Dermis lymphatic vessel endothelial cell (primary cell): Measurements from ENCODE around the gene GSE1. TPM values are rescaled to one million over a fixed set of nuclear protein-coding genes. Genes with fewer than 3 reads are reported as not detected.

ENCODE experiments used
- total RNA-seq: library from RNA; depleted of rRNA; stranded (reverse); fragments of >200 nt; gene quantifications from 2 replicates; pipeline ENCODE4 v1.2.1, GENCODE V29; 2014

The GSE1 gene
- total RNA-seq = 14.3 and 19.9 TPM in 2 replicates

DNA sequence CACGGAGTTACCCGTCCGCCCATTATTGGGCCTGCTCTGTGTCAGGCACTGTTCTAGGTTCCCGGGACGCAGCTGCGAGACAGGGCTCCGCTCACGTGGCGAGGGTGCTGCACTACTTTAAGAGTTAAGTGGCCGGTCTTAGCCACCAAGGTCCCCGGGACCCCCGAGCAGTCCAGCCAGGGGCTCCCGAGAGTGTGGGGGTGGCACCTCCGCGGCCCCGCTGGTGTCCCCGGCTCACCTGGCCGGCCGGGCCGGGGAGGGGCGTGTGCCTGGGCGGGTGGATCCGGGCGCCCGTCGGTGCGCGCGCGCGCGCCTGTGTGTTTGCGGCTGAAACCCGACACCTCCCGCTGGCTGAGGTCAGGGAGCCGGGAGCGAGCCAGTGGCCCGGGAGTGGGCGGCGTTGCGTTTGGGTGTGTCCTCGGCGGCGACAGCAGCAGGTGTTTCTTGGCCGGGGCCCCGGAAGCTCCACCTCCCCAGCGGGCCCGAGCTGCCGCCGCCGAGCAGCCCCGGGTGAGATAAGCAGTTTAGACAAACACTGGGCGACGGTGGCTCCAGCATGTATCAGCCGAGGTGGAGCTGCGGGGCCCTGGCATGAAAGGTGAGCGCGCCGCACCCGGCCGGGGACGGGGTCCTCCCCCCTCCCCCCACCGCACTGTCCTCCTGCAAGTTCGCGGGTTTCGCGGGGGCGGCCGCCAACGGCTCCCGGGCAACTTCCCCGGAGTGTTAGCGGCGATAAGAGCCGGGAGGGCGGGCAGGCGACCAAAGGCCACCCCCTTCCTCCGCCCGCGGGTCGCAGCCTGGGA, at the start of gene GSE1:
GSE1 (plus strand) TSS at position 522 of the 803 bp plus-strand sequence; CDS start at position 592, 70 bp downstream.

DNA sequence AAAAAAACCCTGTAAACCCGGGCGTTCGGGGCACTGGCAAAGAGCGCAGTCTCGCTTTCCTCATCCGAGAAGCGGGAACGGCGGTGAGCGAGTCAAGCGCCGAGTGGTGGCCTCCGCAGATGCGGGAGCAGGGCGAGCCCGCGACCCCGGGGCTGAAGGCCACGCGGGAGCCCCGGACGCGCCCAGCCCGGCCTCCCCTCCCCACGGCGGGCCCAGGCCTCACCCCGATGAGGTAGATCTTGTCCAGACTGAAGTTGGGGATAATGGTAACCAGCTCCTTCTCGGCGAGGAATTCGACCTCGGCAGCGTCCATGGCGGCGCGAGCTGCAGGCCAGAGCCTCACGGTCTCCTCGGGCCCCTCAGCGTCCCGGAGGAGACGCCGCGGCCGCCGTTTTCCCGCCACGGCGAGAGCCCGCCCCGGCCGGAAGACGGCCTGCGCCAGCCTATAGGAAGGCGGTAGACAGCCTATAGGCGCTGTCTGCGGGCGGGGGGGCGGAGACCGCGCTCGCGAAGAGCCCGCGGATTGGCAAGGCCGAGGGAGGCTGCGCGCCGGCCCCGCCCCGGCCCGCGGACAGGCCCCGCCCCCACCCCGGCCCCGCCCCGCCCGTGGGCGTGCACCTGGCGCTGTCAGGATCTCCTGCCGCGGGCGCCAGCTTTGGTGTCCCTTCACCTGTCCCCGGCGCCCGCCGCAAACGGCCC, 75.6 kb downstream of the GSE1 start, which contains the start of gene GINS2:
GINS2 (minus strand) TSS at position 369 of the 699 bp plus-strand sequence; CDS start at position 313, 56 bp downstream.

Other genes with a start within 250 kb of the GSE1 start
- 1.4 and 1.5 TPM in 2 replicates for gene GINS2, start 75.6 kb downstream of the GSE1 start, total RNA-seq
- 4.8 and 5.3 TPM in 2 replicates for gene C16orf74, start 137.8 kb downstream of the GSE1 start, total RNA-seq
- 29.3 and 51.9 TPM in 2 replicates for gene EMC8, start 186.2 kb downstream of the GSE1 start, total RNA-seq
- 615 and 774 TPM in 2 replicates for gene COX4I1, start 186.4 kb downstream of the GSE1 start, total RNA-seq